Measurements from ENCODE around the gene ABI1. TPM values are rescaled to one million over a fixed set of nuclear protein-coding genes. Genes with fewer than 3 reads are reported as not detected.

Gene ABI1
- total RNA-seq = 10 to 100 TPM; 14.7 to 18.3 TPM
- polyA plus RNA-seq = 10 to 100 TPM; 10.7 to 13.9 TPM

DNA sequence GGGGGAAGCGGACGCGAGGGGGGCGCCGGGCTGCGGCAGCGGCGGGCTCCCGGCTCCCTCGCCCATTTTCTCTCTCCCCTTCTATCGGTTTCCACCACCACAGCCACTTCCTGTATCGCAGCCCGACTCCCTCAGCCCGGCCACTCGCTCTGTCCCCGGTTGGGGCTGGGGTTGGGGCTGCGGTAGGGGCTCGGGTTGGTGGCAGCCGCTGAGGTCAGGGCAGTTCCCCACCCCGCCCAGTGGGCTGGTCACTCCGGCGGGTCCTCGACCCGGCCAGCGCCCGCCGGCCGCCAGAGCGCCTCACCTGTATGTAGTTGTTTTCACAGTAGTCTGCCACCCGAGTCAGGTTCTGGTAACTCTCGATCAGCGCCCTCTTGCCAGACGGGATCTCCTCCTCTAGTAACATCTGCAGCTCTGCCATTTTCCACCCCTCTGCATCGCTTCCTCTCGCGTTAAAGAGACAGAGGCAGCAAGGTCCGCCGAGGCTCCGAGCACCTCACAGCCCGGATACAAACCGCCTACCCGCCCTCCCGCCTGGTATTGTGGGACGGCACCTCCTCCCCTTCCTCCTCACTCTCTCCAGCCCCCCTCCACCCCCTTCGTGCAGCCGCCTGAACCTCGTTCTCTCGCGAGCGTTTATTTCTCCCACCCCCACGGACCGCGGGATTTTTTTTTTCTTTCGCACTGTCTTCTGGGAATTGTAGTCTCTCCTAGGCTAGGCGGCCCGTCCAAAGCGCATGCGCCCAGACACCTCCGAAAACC, at the start of gene ABI1:
Gene ABI1, minus strand, starts transcription at position 516 of the 762 bp plus-strand sequence. Its CDS starts 95 bp downstream, at position 421.
- H3K9me3 ChIP-seq (ENCODE audit: control insufficient read depth in 4 of 4, low read length in 3 of 4) = no peaks in the 10 kb centered on the region
- peak; percentile 95 for DNase-seq (ENCODE audit: low spot score)
- H3K27me3 ChIP-seq (ENCODE audit: control insufficient read depth in 4 of 4, insufficient read depth in 4 of 4, low read length in 3 of 4) = no peaks in the 10 kb centered on the region
- peak within 1 kb of the TSS; percentile 75 to 86 for H3K9ac ChIP-seq (ENCODE audit: low read depth in 1 of 2, low read length in 2 of 2)
- no peaks in the 10 kb centered on the region for H3K36me3 ChIP-seq (ENCODE audit: control insufficient read depth in 4 of 4, insufficient read depth in 3 of 4, low read depth in 1 of 4, low read length in 3 of 4)
- peaks cover 2 to 23% (median 16%) of the 10 kb centered on the region in 4 donors for H3K4me1 ChIP-seq (ENCODE audit: control insufficient read depth in 4 of 4, insufficient read depth in 4 of 4, low read length in 3 of 4)
- H3K27ac ChIP-seq (ENCODE audit: low read depth in 1 of 2, low read length in 2 of 2) = peak within 1 kb of the TSS; percentile 92 to 95
- WGBS = under 1% methylated on average over 59 of the region's 59 CpGs
- TF ChIP-seq RAD21 (IDR thresholded peaks at IDR 0.05) = no peak
- TF ChIP-seq JUND (IDR thresholded peaks at IDR 0.05) = peak in 1 of 2 donors; percentile 8
- peak in 1 of 2 donors; percentile 81 for TF ChIP-seq GABPA (IDR thresholded peaks at IDR 0.05 in 1 of 2, conservative IDR thresholded peaks at IDR 0.05 in 1 of 2)
- no peak for TF ChIP-seq HNF4G (IDR thresholded peaks at IDR 0.05)
- peak; percentile 76 for TF ChIP-seq SP1 (IDR thresholded peaks at IDR 0.05)
- TF ChIP-seq NR2F2 (IDR thresholded peaks at IDR 0.05) = no peak
- TF ChIP-seq REST (IDR thresholded peaks at IDR 0.05) = peak; percentile 94
- TF ChIP-seq RXRA (IDR thresholded peaks at IDR 0.05) = peak in 1 of 2 donors; percentile 49
- TF ChIP-seq ATF3 (IDR thresholded peaks at IDR 0.05) = no peak
- TF ChIP-seq, protein P1, sequence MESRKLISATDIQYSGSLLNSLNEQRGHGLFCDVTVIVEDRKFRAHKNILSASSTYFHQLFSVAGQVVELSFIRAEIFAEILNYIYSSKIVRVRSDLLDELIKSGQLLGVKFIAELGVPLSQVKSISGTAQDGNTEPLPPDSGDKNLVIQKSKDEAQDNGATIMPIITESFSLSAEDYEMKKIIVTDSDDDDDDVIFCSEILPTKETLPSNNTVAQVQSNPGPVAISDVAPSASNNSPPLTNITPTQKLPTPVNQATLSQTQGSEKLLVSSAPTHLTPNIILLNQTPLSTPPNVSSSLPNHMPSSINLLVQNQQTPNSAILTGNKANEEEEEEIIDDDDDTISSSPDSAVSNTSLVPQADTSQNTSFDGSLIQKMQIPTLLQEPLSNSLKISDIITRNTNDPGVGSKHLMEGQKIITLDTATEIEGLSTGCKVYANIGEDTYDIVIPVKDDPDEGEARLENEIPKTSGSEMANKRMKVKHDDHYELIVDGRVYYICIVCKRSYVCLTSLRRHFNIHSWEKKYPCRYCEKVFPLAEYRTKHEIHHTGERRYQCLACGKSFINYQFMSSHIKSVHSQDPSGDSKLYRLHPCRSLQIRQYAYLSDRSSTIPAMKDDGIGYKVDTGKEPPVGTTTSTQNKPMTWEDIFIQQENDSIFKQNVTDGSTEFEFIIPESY (IDR thresholded peaks at IDR 0.05) = peak; percentile 99
- peak in 1 of 2 donors; percentile 40 for TF ChIP-seq HNF4A (conservative IDR thresholded peaks at IDR 0.05)
- TF ChIP-seq FOXA2 (IDR thresholded peaks at IDR 0.05) = no peak
- peak in 1 of 2 donors; percentile 84 for TF ChIP-seq EGR1 (IDR thresholded peaks at IDR 0.05; ENCODE audit: low read depth in 2 of 2)
- TF ChIP-seq TAF1 (conservative IDR thresholded peaks at IDR 0.05) = peak; percentile 97
- TF ChIP-seq, protein P2, sequence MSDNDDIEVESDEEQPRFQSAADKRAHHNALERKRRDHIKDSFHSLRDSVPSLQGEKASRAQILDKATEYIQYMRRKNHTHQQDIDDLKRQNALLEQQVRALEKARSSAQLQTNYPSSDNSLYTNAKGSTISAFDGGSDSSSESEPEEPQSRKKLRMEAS (IDR thresholded peaks at IDR 0.05) = no peak
- peak; percentile 90 for TF ChIP-seq YY1 (IDR thresholded peaks at IDR 0.05)
- peak; percentile 71 for TF ChIP-seq FOXA1 (IDR thresholded peaks at IDR 0.05)
- no peak for TF ChIP-seq CTCF (IDR thresholded peaks at IDR 0.05; ENCODE audit: low read depth, low read length, missing input control)
- H3K4me3 ChIP-seq (ENCODE audit: low read depth in 1 of 3, low read length in 3 of 3) = peak within 1 kb of the TSS; percentile 74 to 98 (median 87)

Data from liver (tissue), 9 donors.